COLO668 (cell line): ENCODE results near the gene FKBP9.
"Not testable (repeated sequence)": the region's sequence is repeated elsewhere in the genome, so short reads cannot be mapped to it uniquely, and the experiment has no call there.

Experiments
- DNase-seq: peaks from one replicate; lab custom pipeline; 2025; ENCODE audit not compliant: unreplicated experiment; lab: John Stamatoyannopoulos, UW

The FKBP9 gene, protein sequence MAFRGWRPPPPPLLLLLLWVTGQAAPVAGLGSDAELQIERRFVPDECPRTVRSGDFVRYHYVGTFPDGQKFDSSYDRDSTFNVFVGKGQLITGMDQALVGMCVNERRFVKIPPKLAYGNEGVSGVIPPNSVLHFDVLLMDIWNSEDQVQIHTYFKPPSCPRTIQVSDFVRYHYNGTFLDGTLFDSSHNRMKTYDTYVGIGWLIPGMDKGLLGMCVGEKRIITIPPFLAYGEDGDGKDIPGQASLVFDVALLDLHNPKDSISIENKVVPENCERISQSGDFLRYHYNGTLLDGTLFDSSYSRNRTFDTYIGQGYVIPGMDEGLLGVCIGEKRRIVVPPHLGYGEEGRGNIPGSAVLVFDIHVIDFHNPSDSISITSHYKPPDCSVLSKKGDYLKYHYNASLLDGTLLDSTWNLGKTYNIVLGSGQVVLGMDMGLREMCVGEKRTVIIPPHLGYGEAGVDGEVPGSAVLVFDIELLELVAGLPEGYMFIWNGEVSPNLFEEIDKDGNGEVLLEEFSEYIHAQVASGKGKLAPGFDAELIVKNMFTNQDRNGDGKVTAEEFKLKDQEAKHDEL

GRCh38 chr7:32957326-32958045 is at the start of gene FKBP9:
FKBP9 (plus strand) TSS chr7:32957440; CDS start chr7:32957574, 134 bp downstream.
- peak; percentile 88 for DNase-seq

DNA sequence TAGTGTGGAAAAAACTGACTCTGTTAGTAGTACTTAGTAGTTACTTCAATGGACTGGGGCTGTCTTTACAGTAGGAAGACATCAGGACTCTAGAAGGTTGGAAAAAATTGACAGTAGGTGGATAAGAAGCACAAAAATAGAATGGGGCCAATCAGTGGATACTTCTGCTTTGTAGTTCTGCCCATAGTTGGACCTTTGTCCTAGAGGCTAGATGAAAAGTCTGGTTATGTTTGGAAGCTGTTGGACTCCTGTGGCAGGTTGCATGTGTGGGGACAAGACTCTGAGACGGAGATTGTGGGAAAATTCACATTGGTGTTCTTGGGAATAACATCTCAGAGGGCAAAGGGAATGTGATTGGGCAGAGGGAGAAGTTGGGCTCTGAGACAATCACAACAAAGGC is 47.0 kb upstream of the FKBP9 start:
- no peak for DNase-seq

GRCh38 chr7:32914184-32914583 is 43.1 kb upstream of the FKBP9 start:
- no peak for DNase-seq

- no peak for DNase-seq
Observed at GRCh38 chr7:32915041-32915536, 42.2 kb upstream of the FKBP9 start.

GRCh38 chr7:32916006-32916405 is 41.2 kb upstream of the FKBP9 start:
- no peak for DNase-seq

GRCh38 chr7:32916994-32917393 is 40.2 kb upstream of the FKBP9 start:
- DNase-seq = not testable (repeated sequence)

DNA sequence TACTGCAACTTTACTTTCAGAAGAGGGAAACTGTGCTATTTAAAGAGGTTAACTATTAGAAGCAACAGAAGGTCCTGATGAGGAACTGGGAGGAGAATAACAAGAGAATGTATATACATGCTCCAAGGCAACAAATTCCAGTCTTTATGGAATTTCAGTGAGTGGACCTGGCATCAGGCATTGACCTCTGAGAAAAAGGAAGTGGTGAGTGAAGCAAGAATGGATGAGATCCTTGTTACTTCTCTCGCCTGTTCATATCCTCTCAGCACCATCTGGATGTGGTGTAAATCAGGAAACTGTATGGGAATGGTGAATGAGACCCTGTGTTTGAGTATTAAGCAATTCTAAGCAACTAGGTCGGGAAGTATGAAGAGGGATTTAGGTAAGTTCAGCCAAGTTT is 35.3 kb upstream of the FKBP9 start:
- no peak for DNase-seq

DNA sequence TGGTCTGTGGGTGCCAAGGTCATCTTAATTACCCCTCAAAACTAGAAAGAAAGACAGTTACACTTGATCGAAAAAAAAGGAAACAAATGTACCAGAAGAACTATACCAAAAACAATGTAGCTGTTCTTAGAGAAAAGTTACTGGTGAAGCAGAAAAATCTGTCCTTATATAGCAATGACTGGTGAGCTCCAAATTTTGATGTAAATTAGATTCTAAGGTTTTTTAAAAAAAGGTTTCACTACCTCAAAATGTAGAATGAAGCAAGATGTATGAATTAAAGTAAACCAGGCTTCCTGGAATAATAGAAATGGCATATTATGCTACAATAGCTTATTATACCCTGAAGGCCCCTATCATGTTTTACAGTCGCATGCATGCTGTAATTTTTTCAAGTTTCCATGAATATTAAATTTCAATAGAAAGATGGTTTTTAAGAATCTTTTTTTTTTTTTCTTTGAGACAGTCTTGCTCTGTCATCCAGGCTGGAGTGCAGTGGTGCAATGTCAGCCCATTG is 28.4 kb upstream of the FKBP9 start:
- no peak for DNase-seq

- no peak for DNase-seq
Observed at GRCh38 chr7:32929430-32930143, 27.7 kb upstream of the FKBP9 start.

- no peak for DNase-seq
Observed at GRCh38 chr7:32930378-32930777, 26.9 kb upstream of the FKBP9 start.

DNA sequence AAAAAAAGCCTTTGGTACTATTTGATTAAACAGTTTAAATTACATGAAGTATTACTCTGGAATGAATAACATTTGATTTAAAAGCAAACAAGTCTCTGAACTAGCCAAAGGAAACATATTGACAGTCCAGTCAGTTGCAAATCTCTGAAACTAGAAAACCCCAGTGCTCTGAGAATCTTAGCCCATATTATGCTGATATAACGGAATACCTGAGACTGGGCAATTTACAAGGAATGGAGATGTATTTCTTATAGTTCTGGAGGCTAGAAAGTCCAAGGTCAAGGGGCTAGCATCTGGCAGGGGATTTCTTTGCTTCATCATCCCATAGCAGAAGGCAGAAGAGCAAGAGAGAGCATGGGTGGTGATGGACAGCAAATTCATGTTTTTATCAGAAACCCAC is 21.7 kb upstream of the FKBP9 start:
- no peak for DNase-seq

DNA sequence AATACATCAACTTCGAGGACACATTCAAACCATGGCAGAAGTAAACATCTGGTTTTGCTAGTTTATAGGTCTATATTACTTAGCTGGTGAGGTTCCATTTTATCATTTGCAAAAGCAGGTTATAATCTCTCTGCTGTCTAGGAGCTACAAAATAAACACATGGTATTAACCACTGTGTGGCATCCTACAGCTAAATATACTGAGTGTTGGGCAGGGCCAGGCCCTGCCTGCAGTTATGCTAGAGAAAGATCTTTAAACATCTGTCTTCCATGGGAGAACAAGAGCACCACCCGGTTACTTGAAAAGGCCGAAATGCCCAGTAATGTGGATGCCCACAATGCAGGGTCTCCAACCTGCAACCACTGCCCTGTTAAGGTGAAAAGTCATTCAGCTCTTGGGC is 20.6 kb upstream of the FKBP9 start:
- no peak for DNase-seq

DNA sequence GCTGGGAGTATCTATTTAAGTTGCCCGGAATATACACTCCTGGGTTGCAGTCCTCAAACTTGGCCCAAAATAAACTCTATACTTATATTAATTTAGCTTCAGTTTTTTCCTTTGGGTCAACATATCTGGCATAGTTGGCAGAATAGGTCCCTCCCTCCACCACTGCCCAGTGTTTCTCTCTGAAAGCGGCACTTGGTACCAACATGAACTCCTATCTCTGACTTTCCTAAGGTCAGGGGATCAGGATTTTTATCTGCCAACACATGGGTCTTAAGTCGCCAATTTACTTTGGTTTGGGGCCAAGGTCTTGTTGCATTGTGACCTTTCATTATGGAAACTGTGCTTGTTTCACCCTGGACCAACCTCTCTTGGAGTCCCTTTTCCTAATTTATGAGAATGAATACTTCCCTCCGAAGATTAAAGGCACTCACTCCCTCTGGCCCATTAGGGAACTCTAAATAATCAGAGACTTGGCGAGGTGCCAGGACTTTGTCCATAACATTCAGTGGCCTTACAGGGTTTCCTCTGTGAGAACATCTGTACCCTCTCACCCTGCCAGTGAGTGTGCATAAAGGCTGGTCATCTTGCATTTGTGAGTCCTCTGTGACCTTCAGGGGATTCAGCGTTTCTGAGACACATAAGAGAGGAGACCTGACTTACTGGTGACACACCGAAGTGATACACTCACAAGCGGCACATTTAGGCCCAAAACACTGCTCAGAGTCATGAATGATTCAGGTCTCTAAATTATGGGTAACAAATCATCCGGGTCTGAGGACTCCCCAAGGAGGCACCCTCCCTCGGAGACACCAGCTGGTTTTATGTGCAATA is 19.7 kb upstream of the FKBP9 start:
- peak; percentile 90 for DNase-seq

GRCh38 chr7:32941181-32941580 is 16.1 kb upstream of the FKBP9 start:
- DNase-seq = no peak

- no peak for DNase-seq
Observed at GRCh38 chr7:32941681-32942414, 15.4 kb upstream of the FKBP9 start.

GRCh38 chr7:32942415-32943251 is 14.6 kb upstream of the FKBP9 start:
- DNase-seq = peak; percentile 97

- no peak for DNase-seq
Observed at GRCh38 chr7:32943252-32944030, 13.8 kb upstream of the FKBP9 start.
